ENCODE measurements around the gene NEDD1.

NEDD1 gene

DNA sequence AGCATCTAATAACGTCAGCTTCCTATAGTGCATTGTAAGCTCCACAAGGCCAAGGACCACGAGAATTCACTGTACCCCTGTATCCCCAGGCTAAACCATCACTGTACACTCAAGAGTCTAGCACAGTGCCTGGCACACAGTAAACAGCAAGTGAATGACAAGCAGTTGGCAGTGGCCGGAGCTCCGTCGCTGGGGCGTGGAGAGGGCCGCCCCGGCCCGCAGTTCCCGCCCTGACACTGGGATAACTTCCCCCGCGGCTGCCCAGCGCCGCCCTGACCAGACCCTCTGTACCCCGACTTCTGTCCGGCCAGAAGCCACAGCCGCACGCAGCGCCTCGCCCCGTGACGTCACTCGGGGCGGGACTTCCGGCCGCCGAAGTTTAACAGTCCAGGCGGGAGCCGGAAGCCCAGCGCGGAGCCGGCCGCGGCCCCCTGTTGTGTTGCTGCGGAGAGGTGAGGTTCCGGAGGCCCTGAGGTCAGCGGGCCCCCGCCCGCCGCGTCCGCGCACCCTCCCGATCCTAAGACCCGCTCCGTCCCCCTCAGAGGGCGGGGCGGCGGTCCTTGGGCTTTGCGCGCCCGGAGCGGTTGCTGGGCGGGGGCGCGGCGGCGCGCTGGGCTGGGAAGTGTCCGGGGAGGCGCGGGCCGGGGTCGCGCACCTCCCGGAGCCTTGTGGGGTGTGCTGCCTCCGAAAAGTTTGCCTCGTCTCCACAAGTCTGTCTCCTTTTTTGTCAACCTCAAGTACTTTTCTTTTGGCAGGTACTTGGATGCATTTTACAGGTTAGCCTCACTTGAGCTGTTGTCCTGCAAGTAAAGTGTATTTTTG is at the start of gene NEDD1:
Gene NEDD1, plus strand, starts transcription at position 409 of the 822 bp plus-strand sequence. CDS start 2,503 bp downstream, outside the sequence.
- peak; percentile 72 for DNase-seq (ENCODE audit: low spot score)

GRCh38 chr12:96858162-96858561 is 48.9 kb upstream of the NEDD1 start:
- no peak for DNase-seq (ENCODE audit: low spot score)

GRCh38 chr12:96861656-96862055 is 45.4 kb upstream of the NEDD1 start:
- DNase-seq (ENCODE audit: low spot score), result no peak

DNA sequence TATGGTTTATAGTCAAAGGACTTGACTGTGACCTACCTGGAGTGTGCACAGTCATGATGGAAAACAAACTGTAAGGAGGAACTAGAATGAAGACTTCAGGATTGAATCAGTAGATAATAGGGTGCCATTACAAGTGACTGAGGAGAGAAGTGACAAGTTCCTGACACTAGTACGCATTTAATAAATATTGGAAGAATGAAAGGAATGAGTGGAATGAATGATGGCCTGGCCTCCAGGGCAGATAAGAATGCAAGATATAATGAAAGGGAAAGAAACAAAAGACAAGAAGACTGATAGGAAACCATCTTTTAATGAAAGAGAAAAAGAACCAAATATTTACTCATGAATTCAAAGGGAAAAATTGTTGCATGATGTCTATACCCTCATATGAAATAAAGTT is 44.7 kb upstream of the NEDD1 start:
- no peak for DNase-seq (ENCODE audit: low spot score)

DNA sequence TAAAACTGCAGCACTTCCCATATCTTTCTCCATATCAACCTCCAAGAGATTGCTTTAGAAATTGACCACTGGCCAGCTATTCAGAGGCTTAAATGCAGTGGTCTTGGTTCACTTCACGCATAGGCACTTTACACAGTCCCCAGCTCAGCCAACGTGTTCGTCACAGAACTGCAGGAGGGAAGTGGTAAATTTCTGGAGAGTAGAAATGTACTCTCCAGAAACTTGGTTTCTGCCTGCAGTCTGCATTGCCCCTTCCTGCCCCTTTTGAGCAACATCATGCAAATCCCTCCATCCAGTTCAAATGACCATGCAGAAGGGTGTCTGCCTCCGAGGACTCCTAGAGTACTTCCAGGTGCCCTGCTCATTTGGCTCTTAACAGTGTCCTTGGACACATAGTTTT is 42.7 kb upstream of the NEDD1 start:
- no peak for DNase-seq (ENCODE audit: low spot score)

- DNase-seq (ENCODE audit: low spot score), result no peak
Measured at GRCh38 chr12:96866801-96867590, 40.1 kb upstream of the NEDD1 start.

GRCh38 chr12:96870946-96871345 is 36.1 kb upstream of the NEDD1 start:
- no peak for DNase-seq (ENCODE audit: low spot score)

DNA sequence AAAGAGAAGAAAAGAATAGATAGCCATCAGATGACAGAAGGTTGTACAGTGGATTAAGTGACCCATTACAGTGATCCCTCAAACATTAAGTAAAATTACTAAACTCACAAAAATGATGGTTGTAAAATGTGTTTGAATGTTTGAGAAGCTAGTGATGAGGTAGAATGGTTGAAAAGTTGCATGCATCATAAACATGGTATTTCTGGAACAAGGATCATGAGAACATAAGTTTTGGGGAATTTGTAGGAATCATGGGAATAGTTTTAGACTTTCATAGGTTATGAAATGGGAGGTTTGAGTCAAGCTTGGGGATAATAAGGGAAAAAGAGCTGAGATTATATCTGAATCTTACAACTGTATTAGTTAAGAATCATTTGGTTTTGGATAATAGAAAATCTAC is 34.1 kb upstream of the NEDD1 start:
- DNase-seq (ENCODE audit: low spot score), result no peak

GRCh38 chr12:96874211-96874610 is 32.8 kb upstream of the NEDD1 start:
- no peak for DNase-seq (ENCODE audit: low spot score)

DNA sequence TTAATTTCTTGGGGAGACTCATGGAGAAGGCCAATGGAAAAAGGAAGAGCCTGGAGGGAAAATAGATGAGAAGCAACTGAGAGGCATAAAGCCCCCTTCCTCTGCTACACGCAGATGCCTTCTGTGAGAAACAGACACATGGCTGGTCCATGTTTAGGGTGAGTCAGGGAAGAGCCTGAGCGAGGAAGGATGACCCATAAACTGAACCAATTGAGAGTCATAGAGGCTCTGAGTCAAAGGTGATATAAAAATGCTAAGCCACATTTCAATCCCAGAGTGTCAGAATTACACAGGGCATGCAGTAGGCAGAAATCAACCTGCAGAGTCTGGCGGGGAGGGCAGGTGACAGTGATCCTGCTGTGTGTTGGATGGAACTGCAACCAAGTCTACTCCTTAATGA is 30.1 kb upstream of the NEDD1 start:
- DNase-seq (ENCODE audit: low spot score), result no peak

DNA sequence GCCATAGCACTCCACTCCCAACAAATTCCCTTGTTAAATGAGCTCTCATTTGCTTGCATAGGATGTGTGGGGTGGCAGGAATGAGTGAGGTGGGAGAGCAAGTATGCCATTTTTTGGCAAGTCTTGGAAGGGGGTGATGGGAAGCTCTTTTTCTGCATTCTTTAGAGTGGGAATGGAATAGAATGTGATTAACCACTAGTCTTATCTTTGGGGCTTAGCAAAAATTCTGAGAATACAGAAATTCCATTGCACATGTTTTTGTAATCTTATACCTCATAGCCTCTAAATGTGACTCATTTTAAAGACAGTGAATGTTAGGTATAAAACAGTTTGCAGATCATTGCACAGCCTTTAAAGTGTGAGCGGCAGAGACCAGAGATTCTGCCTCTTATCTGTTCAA is 28.4 kb upstream of the NEDD1 start:
- no peak for DNase-seq (ENCODE audit: low spot score)

DNA sequence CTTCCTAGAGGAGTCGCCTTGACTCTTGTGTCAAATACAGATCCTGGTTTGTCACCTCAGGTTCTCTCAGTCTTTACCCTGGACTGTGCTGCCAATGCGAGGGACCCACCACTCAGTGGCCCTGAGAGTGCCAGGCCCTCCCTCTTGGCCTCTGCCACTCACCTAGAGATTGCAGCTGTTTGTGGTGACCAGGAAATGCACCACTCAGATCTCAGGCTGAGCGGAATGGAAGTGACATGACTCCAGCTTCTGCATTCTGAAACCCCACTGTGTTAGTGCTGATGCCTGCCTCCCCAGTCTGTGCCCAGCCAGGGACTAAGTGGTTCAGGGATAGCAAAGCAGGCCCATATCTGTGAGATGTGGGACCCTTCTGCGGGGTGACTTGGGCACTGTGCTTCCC is 27.8 kb upstream of the NEDD1 start:
- DNase-seq (ENCODE audit: low spot score), result no peak

DNA sequence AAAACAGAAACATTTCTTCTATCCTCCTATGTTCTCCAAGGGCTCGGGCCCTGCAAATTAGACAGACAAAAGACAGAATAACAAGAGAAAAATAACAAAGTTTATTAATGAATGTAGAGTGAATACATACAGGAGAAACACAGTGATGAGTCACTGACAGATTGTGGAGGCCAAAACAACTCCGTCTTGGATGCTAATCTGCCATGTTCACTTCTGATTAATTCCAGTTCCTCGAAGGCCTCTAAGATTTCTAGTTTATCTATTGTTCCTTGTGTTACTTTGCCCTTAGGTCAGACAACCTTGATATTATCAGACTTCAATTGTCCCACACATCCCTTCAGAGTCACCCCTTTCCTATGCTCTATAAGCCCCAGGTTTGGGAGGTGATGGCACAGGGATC is 26.8 kb upstream of the NEDD1 start:
- no peak for DNase-seq (ENCODE audit: low spot score)

- no peak for DNase-seq (ENCODE audit: low spot score)
Measured at GRCh38 chr12:96881608-96882007, 25.4 kb upstream of the NEDD1 start.

GRCh38 chr12:96882862-96883261 is 24.2 kb upstream of the NEDD1 start:
- DNase-seq (ENCODE audit: low spot score), result no peak

DNA sequence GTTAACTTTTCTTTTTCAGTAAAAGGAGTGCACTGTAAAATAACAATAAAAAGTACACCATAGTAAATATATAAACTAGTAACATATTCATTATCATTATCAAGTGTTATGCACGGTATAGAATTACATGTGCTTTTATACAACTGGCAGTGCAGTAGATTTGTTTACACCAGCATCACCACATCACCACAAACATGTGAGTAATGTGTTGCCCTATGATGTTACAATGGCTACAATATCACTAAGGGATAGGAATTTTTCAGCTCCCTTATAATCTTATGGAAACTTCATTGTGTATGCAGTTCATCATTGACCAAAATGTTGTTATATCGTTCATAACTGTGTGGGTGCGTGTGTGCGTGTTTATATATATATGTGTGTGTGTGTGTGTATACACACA is 23.5 kb upstream of the NEDD1 start:
- DNase-seq (ENCODE audit: low spot score), result no peak

- DNase-seq (ENCODE audit: low spot score), result peak; percentile 25
Measured at GRCh38 chr12:96886998-96887677, 19.9 kb upstream of the NEDD1 start.

- DNase-seq (ENCODE audit: low spot score), result no peak
Measured at GRCh38 chr12:96889273-96889933, 17.7 kb upstream of the NEDD1 start.

GRCh38 chr12:96890331-96890730 is 16.7 kb upstream of the NEDD1 start:
- DNase-seq (ENCODE audit: low spot score), result no peak

DNA sequence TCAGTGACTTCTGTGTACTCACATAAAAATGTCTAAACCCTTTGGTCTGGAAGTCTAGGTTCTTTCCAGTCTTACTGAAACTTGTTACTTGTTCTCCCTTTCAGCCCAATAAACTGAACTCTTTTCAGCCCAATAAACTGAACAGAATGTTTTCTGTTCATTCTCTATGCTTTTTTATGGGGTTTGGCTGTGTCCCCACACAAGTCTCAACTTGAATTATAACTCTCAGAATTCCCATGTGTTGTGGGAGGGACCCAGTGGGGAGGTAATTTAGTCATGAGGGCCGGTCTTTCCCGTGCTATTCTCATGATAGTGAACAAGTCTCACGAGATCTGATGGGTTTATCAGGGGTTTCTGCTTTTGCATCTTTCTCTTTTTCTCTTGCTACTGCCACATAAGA is 15.0 kb upstream of the NEDD1 start:
- no peak for DNase-seq (ENCODE audit: low spot score)

DNA sequence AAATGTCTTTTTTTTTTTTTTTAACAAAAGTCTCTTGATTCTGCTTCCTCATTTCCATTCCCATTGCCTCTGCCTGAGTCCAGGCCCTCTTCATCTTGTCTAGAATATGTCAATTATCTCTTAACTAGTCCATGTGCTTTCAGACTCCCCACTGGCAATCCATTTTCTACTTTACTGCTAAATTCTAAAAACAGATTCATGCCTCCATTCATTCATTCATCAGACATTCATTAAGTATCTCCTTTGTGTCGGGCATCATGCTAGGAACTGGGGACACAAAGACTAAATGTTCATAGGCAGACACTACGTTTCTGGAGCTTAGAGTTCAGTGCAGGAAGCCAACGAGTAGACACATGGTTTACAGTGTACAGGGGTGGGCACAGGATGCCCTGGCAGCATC is 9.6 kb upstream of the NEDD1 start:
- no peak for DNase-seq (ENCODE audit: low spot score)

DNA sequence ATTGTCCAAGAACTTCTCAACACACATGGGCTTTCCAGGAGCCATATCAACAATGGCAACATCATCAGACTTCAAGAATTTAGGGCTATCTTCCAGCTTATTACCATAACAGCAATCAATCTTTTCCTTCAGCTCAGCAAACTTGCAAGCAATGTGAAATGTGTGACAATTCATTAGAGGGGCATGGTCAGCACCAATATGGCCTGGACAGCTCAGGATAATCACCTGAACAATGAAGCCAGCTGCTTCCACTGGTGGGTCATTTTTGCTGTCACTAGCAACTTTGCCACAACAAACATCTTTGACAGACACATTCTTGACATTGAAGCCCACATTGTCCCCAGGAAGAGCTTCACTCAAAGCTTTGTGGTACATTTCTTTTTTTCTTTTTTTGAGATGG is 5.9 kb upstream of the NEDD1 start:
- no peak for DNase-seq (ENCODE audit: low spot score)
